NCI-H146 (cell line): ENCODE measurements around the gene ZNF620.
"Not testable (repeated sequence)": the region's sequence is repeated elsewhere in the genome, so short reads cannot be mapped to it uniquely, and the experiment has no call there.

Experiments
- DNase-seq: peaks from one replicate; lab custom pipeline; 2025; lab: John Stamatoyannopoulos, UW

ZNF620 gene

GRCh38 chr3:40505599-40506462 is at the start of gene ZNF620:
Gene ZNF620 (plus strand): TSS chr3:40506039. CDS start chr3:40506353, 314 bp downstream.
- DNase-seq = peak; percentile 89

DNA sequence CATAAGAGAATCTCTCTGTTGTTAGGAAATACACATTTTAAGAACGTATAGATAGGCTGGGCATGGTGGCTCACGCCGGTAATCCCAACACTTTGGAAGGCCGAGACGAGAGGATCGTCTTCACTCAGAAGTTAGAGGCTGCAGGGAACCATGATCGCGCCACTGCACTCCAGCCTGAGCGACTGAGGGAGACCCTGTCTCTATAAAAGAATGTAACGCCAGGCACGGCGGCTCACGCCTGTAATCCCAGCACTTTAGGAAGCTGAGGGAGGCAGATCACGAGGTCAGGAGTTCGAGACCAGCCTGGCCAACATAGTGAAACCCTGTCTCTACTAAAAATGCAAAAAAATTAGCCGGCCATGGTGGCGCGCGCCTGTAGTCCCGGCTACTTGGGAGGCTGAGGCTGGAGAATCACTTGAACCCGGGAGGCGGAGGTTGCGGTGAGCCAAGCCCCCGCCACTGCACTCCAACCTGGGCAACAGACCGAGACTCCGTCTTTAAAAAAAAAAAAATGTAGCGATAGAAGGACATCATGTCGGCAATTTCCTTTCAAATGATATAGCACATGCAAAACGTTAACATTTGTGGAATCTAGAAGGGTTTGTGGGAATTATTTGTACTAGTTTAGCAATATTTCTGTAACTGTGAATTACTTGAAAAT is 49.4 kb upstream of the ZNF620 start:
- no peak for DNase-seq

GRCh38 chr3:40456940-40457823 is 48.7 kb upstream of the ZNF620 start, which contains the start of gene RPL14:
Gene RPL14 (plus strand): TSS chr3:40457339. CDS start chr3:40457472, 133 bp downstream.
- peak; percentile 93 for DNase-seq

DNA sequence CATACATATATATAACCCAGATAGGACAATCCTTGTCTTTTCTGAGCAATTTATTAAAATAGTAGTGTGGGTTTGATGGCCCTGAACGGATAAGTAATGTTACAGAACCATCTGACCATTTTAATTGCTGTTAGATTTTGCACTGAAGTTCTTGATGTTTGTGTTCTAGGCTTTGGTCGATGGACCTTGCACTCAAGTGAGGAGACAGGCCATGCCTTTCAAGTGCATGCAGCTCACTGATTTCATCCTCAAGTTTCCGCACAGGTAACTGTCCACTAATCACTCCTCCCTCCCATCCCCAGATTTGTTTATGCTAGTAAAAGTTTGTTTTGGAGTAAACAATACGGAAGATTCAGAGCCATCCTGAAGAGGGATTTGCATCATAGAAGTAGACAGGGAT is 47.4 kb upstream of the ZNF620 start:
- DNase-seq = no peak

DNA sequence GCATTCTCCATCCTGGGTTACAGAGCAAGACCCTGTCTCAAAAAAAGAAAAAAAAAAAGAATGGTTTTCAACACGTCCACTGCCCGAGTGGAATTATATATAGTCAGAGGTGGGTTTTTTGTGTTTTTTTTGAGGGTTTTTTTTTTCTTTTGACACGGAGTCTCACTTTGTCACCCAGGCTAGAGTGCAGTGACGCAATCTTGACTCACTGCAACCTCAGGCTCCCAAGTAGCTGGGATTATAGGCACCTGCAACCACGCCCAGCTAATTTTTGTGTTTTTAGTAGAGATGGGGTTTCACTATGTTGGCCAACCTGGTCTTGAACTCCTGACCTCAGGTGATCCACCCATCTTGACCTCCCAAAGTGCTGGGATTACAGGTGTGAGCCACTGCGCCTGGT is 45.4 kb upstream of the ZNF620 start:
- DNase-seq = not testable (repeated sequence)

DNA sequence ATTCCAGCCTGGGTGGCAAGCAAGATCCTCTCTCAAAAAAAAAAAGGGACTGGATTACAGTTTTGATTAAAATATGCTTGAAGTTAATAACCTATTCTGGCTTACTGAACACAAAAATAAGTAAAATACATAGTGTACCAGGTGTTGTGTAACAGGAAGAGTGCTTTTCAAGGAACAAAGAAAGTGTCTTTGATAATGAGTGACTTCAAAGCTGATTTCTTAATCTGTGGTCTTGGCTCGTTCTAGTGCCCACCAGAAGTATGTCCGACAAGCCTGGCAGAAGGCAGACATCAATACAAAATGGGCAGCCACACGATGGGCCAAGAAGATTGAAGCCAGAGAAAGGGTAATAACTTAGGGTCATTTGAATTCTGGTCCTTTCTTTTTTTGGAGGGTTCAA is 44.7 kb upstream of the ZNF620 start:
- DNase-seq = no peak

- not testable (repeated sequence) for DNase-seq
Measured at GRCh38 chr3:40462838-40463237, 43.0 kb upstream of the ZNF620 start.

- DNase-seq = no peak
Measured at GRCh38 chr3:40463579-40463978, 42.3 kb upstream of the ZNF620 start.

DNA sequence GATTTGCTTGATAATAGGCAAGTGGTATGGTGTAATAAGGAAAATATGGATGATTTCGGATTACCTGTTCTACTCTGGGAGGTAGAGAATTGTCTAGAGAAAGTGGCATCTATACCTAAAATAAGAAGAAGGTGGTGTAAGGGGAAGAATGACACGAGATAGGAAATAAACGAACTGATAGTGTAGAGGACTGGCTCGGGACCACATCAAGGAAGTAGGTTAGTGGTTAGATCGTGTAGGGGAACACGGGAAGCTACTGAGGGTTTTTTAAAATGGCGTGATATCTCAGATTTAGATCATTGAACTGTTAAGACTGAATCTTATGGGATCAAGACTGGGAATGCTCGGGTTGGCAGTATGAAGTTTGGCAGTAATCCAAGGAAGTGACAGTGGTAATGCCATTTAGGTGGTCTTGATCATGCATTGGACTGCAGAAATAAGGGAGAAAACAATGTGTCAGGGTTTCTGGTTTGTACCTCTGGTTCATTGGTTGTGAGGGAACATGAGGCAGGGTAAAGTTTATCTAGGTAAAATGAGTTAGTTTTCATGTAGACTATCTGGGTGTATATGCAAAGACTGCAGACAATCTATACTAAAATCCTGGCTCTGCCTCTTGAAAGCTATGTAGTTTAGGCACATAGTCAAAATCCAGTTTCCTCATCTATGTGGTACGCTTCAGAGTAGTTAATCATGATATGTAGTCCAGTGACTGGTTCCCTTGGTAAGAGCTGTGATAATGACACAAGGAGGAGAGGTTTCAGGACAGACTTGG is 41.3 kb upstream of the ZNF620 start:
- no peak for DNase-seq

GRCh38 chr3:40465111-40465407 is 40.8 kb upstream of the ZNF620 start:
- no peak for DNase-seq

DNA sequence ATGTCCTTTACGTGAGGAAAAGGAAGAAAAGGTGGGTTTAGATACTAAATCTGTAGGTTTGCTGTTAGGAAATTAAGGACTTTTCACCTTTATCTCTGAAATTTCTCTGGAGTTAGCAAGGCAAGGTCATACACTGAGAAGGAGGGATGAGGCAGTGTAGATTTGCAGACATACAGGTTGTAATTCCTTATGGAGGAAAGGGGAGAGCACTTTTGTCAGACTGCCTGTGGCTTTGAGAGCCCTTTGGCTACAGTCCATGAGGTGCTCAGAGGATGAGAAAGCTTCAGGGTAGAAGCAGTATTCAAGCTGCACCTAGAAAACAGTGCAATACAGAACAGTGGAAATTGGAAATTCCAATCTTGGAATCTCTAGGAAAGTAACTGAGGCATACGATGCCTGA is 40.4 kb upstream of the ZNF620 start:
- DNase-seq = no peak

GRCh38 chr3:40468018-40468417 is 37.8 kb upstream of the ZNF620 start:
- no peak for DNase-seq

DNA sequence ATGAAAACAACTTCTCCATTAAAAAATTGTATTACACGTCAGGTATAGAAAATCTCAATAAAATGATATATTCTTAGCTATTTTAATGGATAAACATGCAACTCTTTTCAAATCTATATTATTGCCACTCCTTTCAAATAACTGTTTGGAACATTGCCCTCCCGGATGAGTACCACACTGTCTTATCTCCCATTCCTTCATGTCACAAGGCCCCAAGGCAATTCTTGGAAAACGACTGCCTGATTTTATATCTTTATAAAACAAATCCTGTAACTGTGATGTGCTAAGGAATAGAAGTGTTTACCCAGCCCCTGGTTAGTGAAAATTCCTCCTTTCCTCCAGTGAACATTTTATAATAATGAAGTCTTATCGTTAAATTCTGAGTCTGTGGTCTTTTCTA is 35.1 kb upstream of the ZNF620 start:
- no peak for DNase-seq

- peak; percentile 60 for DNase-seq
Measured at GRCh38 chr3:40476478-40477470, 29.1 kb upstream of the ZNF620 start, which contains the start of gene ZNF619. Gene ZNF619 (plus strand): TSS chr3:40477122. CDS start chr3:40477980, 858 bp downstream.

GRCh38 chr3:40477666-40478065 is 28.2 kb upstream of the ZNF620 start:
- no peak for DNase-seq

DNA sequence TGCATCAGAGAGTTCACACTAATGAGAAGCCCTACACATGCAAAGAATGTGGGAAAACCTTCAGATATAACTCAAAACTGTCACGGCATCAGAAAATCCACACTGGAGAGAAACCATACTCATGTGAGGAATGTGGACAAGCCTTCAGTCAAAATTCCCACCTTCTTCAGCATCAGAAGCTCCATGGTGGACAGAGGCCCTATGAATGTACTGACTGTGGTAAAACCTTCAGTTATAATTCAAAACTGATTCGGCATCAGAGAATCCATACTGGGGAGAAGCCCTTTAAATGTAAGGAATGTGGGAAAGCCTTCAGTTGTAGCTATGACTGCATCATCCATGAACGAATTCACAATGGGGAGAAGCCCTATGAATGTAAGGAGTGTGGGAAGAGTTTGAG is 18.7 kb upstream of the ZNF620 start:
- no peak for DNase-seq

GRCh38 chr3:40490916-40491315 is 14.9 kb upstream of the ZNF620 start:
- no peak for DNase-seq

- DNase-seq = no peak
Measured at GRCh38 chr3:40494698-40495097, 11.1 kb upstream of the ZNF620 start.

- no peak for DNase-seq
Measured at GRCh38 chr3:40497288-40497687, 8.6 kb upstream of the ZNF620 start.

- no peak for DNase-seq
Measured at GRCh38 chr3:40499952-40500351, 5.9 kb upstream of the ZNF620 start.
